NCI-H1436 (cell line): Measurements from ENCODE around the gene RHOU.
"Not testable (repeated sequence)": the region's sequence is repeated elsewhere in the genome, so short reads cannot be mapped to it uniquely, and the experiment has no call there.

ENCODE experiments used
- DNase-seq: peaks from one replicate; lab custom pipeline; 2025; lab: John Stamatoyannopoulos, UW

The RHOU gene

DNA sequence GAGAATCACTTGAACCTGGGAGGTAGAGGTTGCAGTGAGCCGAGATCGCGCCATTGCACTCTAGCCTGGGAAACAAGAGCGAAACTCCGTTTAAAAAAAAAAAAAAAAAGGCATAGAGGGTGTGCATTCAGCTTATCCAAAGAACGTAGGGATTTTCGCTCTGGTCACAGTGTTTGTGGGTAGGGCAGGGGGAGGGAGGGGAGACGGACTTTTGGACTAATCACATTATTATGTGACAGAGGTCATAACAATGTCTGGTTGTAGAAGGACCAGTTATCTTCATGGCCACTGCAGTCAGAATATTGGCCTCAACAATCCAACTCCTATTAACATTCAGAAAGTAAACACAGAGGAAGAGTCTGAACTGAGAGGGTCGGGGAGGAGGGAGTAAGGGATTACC is 25.7 kb downstream of the RHOU start:
- DNase-seq = no peak

DNA sequence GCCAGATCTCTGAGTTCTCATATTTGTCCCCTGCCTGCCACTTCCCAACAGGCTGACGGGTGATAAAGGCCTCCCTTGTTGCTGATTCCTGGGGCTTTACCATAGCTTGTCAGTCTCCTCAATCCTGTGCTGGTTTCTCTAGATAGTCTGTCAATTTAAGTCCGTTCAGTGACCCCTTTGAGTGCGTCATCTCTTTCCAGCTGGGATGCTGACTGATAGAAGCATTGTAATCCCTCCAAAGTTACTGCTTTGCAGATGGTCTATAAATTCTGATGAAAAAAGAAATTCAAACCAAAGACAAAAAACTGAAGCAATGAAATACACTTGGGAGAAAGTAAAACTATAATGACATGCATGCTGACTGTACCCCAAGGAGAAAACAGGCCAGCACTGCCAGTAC is 28.3 kb downstream of the RHOU start:
- no peak for DNase-seq

DNA sequence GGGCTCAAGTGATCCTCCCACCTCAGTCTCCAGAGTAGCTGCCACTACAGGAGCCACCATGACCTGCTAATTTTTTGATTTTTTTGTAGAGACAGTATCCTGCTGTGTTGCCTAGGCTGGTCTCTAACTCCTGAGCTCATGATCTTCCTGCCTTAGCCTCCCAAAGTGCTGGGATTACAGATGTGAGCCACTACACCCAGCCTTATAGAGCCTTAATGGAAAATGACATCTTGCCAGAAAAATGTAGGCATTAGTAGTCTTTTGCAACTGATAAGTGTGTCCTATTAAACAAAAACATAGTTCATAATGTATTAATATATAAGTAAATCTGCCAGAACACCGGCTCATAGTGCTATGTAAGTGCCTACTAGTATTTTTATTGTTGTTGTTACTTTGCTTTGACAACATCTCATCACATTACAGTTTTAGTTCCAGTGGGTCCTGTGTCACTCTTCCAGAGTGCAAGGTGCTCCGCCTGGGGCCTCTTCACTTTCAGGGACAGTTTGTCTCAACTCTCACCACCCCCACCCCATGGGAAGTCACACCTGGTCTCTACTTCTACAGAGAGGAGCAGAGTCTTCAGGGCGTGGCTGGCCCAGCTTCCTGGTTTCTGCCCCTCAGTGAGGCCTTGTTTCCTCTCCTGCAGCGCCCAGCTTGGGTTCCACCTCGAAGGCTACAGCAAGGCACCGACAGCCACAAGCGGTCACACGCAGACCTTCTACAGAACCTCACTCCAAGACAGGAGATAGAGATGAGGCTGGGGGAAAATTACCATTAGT is 30.1 kb downstream of the RHOU start:
- no peak for DNase-seq

DNA sequence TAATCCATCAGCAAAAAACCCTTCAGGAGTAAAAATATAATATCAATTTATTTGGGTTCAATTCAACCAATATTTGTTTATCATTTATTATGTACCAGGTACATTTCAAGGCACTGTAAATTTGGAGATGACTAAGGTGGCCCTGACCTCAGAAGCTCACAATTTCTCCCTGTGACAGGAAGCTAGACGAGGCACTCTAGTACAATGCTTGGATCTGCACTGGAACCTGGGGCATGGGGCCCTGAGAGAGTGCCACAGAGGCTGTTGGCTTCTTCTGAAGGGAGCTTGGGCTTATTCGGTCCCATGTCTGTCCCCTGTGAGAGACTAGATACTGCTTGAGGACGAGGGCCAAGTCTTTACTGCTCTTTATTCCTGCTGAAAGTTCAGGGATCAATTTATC is 31.5 kb downstream of the RHOU start:
- no peak for DNase-seq

DNA sequence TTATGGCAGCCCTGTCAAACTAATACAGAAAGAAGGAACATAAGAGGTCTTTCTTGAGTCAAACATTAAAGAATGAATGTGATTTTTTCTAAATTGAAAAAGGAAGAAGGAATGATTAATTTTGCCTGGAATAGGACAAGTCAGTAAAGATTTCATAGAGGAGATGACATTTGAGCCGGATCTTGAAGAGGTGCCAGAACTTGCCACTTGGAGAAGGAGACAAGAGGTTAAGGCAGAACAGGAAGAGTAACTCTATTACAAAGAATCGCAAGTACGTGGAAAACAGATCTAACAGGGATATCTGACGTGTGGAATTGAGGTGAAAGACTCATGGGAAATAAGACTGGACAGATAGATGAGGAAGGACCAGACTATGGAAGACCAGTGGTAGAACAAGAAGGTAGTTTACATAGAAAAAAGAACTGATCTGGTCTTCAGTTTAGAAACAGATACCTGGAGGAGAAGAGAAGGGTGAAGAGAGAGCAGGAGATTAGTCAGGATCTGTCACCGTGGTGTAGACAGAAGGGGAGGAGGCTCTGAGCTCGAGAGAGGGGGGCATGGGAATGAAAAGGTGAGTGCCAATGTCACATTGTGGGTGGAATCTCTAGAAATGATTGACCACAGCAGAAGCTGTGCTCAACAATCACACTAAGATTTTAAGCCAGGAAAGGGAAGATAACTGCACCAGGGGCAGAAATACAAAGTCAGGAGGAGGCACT is 32.5 kb downstream of the RHOU start:
- DNase-seq = no peak

DNA sequence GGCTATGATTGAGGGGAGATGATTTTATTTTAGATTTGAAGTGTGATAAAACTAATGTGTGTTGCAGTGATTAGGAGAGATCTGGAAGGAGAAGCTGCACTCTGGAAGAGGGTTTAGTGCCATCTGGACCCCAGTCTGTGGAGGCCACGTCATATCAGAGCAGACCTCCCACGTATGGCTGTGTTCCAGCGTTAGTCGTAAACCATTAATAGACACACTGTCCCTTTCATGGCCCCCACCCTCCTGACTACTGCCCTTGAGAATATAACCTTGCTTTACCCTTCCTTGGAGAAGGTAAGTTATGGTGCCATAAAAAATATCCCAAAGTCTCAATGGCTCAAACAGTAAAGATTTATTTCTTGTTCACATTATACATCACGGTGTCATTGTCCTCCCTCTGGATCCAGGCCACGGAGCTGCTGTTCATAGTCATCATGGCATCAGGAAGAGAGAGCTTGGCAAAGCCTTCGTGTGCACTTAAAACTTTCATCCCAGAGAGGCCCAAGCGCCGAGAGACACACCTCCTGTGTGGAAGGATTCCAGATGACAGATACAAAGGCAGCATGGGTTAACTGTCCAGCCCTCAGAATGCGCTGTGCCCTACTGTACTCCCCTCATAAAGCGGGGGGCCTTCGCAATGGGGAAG is 33.2 kb downstream of the RHOU start:
- no peak for DNase-seq

DNA sequence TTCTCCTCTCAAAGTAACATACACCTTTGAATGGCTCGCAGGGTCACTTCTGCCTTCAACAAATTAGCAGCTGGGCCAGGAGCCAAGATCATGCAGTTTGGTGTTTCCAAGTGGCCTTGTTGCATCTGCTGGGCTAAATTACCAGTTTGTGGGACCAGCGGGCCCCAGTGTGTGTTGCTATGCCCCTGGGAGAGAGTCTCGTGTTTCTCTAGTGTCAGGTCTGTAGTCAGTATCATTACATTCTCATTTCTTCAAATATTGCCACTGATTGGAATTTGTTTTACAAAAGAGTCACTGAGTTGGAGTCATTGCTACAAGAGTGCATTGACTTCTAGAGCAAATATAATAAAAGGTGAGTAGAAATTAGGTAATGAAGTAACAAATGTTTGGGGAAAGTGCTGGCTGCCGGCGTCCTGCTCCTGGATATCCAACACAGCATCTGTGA is 35.5 kb downstream of the RHOU start:
- no peak for DNase-seq

DNA sequence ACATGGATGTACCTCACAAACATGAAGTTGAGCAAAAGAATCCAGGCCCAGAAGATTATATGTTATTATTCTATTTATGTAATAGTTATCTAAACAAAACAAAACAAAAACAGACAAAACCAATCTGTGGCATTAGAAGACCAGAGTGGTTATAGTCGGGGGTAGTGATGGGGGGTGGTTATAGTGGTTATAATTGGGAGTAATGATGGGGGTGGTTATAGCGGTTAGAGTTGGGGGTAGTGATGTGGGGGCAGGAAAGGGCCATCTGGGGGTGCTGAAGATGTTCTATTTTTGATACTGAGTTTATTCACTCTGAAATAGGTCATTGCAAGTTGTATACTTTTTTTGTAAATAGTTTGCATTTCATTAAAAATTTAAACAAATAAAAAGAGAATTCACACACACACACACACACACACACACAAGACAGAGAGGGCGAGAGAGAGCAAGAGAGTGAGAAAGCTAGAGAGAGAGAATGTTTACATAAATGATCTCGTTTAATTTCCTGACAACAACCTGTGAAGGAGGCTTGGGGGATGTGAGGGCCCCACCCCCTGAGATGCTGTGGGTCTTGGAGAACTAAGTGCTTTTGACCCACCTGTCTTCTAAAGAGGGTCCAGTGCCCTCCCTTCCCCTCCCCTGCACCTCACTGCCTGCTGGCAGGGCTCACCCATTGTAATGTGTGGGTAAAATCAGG is 37.4 kb downstream of the RHOU start:
- DNase-seq = no peak

DNA sequence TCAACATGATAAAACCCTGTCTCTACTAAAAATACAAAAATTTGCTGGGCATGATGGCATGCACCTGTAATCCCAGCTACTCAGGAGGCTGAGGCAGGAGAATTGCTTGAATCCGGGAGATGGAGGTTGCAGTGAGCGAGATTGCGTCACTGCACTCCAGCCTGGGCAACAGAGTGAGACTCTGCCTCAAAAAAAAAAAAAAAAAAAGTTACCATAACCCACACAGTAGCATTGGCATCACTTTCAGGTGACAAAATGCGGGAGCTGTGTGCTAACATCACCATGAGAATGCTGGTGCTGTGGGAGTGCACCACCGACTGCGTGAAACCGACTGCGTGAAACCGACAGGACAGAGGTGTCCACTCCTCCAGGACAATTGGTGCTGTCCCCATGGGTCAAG is 40.7 kb downstream of the RHOU start:
- not testable (repeated sequence) for DNase-seq

DNA sequence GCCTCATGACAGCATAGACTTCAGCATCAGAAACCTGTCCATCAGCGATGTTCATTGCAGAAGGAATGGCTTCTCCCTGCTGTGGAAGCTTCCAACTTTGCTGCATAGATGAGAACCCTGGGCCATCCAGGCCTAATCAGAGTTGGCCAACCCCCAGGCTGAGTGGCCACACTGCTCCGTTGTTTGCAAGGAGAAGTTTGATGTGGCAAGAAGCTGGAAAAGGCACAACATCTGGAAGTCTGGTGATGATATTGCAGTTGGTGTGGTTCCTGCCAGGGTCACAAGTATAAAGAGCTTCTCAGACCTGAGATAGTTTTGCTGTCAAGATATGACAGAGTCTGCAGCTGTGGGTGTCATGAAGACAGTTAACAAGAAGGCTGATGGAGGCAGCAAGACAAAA is 41.2 kb downstream of the RHOU start:
- no peak for DNase-seq

DNA sequence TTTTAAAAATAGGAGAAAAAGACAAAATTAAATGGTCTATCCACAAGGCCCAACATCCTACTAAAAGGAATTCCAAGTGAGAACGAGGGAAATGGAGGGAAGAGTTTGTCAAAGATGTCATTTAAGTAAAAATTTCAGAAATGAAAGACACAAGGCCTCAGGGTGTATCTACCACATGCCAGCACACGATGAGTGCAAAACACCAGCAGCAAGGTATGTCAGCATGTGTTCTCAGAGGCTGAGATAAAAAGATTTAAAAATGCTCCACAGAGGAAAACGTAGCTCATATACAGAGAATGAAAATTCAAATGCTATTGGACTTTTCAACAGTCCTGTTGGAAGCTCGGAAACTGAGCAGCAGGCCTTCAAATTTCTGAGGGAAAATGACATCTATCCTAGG is 42.0 kb downstream of the RHOU start:
- no peak for DNase-seq

DNA sequence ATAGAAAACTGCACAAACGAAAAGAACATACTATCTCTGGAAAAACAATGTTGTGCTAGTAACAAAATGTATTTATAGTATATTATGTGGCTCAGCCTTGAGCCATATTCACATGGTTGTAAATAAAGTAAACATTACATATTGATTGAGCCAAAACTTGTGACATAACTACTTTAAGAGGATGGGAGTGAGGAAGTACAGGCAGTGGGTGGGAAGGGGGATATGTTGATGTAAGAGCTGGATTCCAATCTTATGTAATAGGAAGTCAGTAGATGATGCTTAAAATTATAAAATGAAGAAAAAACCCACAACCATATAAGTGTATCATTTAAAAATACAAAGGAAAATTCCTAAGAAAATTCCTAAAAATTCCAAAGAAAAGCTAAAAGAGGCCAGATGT is 42.7 kb downstream of the RHOU start:
- DNase-seq = no peak

DNA sequence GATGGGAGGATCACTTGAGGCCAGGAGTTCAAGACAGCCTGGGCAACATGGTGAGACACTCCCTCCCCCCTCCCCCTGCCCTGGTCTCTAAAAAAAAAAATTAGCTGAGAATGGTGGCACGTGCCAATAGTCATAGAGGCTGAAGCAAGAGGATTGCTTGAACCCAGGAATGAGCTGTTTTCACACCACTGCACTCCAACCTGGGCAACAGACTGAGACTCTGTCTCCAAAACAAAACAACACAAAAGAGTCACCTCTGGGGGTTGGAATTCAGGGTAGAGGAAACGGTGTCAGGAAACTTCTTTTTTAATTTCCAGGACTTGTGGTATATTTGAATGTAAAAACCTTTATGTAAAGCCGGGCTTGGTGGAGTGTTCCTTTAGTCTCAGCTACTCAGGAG is 43.2 kb downstream of the RHOU start:
- DNase-seq = no peak

DNA sequence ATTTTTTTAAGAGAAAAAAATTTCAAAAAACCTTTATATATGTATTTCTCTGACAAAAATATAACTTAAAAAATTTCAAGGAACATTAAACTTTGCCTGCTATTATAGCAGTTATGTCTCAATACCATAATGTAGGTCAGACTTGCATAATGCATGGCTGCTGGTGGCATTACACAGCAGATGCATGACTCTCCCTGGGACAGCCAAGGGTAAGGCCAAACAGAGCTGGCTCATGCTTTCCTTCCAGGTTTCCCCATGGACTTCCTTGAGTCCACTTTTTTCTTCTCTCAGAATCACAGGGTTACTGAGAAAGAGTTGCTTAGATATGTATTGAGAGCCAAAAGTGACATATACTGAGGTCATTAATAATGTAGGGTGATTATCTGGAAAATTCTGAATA is 43.7 kb downstream of the RHOU start:
- no peak for DNase-seq

DNA sequence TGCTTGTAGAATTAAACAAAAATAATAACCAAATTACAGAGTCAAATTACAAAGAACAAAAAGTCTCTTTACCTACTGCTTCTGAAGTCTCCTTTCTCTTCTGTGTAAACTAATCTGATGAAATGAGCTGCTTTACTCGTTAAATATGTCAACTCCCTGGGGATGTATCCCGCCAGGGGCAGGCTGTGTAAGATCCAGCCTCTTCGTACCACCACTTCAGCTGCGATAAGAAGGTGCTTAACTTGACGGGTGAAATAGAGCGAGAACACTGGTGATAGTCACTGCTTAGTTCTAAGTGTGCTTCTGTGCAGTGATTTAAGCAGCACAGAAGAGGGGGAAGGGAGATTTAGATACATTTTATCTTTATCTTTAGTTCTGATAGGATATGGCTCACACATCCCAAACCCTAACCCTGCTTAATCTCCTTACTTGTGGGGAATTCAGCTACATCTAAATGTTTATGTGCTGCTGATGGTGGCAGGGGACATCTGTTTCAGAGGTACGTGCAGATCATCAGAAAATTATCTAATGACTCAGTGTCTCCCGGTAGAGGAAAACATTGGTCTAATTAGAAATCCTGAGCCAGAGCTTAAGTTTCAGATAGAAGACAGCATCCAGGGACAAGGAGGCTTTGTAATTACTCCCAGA is 46.0 kb downstream of the RHOU start:
- DNase-seq = peak; percentile 96

DNA sequence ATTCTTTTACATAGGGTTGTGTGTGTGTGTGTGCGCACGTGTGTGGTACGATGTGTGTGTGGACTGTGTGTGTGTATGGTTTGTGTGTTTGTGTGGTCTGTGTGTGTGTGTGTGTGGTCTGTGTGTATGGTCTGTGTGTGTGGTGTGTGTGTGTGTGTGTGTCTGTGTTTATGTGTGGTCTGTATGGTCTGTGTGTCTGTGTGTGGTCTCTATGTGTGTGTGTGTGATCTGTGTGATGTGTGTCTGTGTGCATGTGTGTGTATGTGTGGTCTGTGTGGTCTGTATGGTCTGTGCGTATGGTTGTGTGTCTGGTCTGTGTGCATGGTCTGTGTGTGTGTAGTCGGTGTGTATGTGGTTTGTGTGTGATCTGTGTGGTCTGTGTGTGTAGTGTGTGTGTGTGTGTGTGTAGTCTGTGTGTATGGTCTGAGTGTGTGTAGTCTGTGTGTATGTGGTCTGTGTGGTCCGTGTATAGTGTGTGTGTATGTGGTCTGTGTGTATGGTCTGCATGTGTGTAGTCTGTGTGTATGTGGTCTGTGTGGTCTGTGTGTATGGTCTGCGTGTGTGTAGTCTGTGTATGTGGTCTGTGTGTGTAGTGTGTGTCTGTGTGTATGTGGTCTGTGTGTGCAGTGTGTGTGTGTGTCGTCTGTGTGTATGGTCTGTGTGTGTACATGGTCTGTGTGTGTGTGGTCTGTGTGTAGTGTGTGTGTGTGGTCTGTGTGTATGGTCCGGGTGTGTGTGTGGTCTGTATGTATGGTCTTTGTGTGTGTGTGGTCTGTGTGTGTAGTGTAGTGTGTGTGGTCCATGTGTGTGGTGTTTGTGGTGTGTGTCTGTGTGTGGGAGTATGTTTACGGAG is 46.8 kb downstream of the RHOU start:
- no peak for DNase-seq

DNA sequence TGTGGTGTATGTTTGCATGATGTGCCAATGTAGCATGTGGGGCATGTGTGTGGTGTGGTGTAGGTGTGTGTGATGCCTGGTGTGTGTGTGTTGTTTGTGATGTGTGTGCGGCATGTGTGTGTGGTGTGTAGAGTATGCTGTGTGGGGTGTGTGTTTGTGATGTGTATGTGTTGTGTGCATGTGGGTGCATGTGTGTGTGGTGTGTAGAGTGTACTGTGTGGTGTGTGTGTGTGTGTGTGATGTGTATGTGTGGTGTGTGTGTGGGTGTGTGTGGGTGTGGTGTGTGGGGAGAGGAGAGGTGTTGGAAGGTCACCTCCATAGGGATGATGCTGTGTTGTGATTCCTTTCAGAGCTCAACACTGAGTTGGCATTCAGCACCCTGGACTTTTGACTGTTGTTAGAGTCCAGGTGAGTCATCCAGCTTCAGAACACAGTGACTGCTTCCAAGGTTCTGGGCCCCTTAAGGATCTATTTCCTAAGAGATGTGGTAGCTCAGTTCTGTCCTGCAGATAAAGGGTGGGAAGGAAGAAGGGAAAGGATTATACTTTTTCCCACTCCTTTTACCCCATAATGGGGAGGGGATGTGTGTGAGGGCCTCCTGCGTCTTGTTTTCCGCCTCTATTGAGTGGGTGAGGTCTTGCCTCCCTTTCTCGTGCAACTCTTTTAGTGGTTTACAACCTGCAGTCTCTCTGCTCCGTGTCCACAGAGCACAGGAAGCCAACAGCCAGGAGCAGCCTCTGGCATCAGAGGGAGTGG is 47.6 kb downstream of the RHOU start:
- no peak for DNase-seq

DNA sequence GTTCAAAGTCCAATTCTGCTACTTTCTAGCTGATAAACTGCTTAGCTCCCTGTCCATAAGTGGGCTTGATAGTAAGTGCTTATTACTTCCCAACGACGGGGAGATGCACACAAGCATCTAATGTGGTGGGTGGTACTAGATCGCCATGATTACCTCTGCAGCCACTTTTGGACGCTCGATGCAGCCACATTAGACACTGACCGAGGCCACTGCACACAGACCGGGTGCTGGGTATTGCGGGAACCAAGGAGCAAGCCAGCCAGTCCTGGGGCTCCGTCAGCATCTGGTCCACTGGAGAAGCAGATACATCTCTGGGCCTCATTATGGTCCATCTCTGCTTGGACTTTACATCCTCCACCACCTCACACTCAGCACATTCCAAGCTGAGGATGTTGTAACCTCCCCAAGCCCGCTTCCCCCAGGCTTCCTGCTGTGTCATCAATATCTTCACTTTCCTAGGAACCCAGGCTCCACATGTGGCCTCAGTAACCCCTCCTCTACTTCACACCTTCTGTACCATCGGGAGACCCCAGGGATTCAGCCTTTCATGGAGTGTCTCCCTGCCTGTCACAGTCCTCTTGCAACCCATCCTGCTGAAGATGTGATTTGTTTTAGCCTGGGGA is 48.2 kb downstream of the RHOU start:
- DNase-seq = no peak

DNA sequence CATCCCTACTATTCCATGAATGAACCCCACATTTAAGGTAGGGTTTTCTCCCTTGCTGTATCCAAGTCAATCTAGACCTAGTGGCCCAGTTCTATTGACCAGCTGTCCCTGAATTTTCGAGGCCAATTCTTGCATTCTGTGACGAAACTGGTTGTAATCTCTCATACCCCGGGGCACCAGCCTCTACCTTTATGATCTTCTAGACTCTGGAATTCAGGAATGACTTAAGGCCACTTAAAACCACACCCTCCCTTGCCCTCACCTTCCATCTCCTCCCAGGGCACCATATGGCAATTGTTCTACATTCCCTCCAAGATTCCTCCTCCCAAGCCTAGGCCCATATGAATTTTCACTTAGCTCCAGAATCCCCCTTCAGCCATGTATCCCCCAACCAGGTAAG is 48.9 kb downstream of the RHOU start:
- no peak for DNase-seq
